Lung (tissue), 12 donors: ENCODE data around the gene KDM4C. TPM values are rescaled to one million over a fixed set of nuclear protein-coding genes. Genes with fewer than 3 reads are reported as not detected.

Source experiments
- ATAC-seq: fragments of 200-7000 bp; cut with Tn5 transposase; one replicate; pipeline ENCODE4 v1.9.1; 2020; ENCODE audit warnings: moderate number of reproducible peaks; ENCODE audit not compliant: insufficient read depth, low FRiP score
- DNase-seq, 3 donors: peaks; one replicate each; pipeline ENCODE4 v3.0.0-alpha.2; 2013 to 2017
- H3K27ac ChIP-seq, 2 donors: one replicate each; pipeline ENCODE4 v1.5.1; 2013; ENCODE audit warnings: mild to moderate bottlenecking in 2 of 2, moderate library complexity in 2 of 2, control low read depth in 1 of 2, inconsistent platforms in 1 of 2, low read depth in 1 of 2, low read length in 1 of 2
- H3K27me3 ChIP-seq, 3 donors: one replicate each; pipeline ENCODE4 v1.5.1; 2013; ENCODE audit warnings: low read length in 2 of 3; ENCODE audit not compliant: control insufficient read depth in 3 of 3, insufficient read depth in 3 of 3
- H3K36me3 ChIP-seq, 4 donors: one replicate each; pipeline ENCODE4 v1.5.1; 2013; ENCODE audit warnings: low read length in 4 of 4, mild to moderate bottlenecking in 1 of 4, moderate library complexity in 1 of 4; ENCODE audit not compliant: control insufficient read depth in 4 of 4, insufficient read depth in 4 of 4
- H3K4me1 ChIP-seq, 5 donors: one replicate each; pipeline ENCODE4 v1.5.1; 2013; ENCODE audit warnings: low read length in 5 of 5, mild to moderate bottlenecking in 2 of 5, moderate library complexity in 1 of 5; ENCODE audit not compliant: control insufficient read depth in 5 of 5, insufficient read depth in 5 of 5
- H3K4me3 ChIP-seq: one replicate; pipeline ENCODE4 v1.5.1; 2013; ENCODE audit warnings: mild to moderate bottlenecking, control low read depth, moderate library complexity
- H3K9ac ChIP-seq, 2 donors: one replicate each; pipeline ENCODE4 v1.5.1; 2013; ENCODE audit warnings: low read length in 2 of 2, control low read depth in 1 of 2; ENCODE audit not compliant: insufficient read depth in 1 of 2
- H3K9me3 ChIP-seq, 4 donors: one replicate each; pipeline ENCODE4 v1.5.1; 2013; ENCODE audit warnings: low read length in 3 of 4, mild to moderate bottlenecking in 1 of 4, moderate library complexity in 1 of 4; ENCODE audit not compliant: control insufficient read depth in 4 of 4, insufficient read depth in 3 of 4
- CTCF ChIP-seq: IDR thresholded peaks from 2 replicates; pipeline ENCODE4 v1.5.1; 2012; ENCODE audit warnings: mild to moderate bottlenecking; ENCODE audit errors: control extremely low read depth, extremely low read depth
- WGBS, 2 donors: extraction: QIAGEN DNeasy Blood & Tissue Kit; methylation state at CpG; one replicate each; pipeline ENCODE4 v1.1.7; 2013; 5-methylcytosine and 5-hydroxymethylcytosine counted together
- polyA plus RNA-seq, 2 donors: library from polyadenylated mRNA; stranded (reverse); fragments of 200-250 nt; gene quantifications; one replicate each; pipeline ENCODE4 v1.2.1, GENCODE V29; 2013
- total RNA-seq, 2 donors: library from RNA; depleted of rRNA in 1 of 2; stranded (reverse); fragments of >200 nt in 1 of 2; gene quantifications; one replicate each; pipeline ENCODE4 v1.2.1, GENCODE V29; 2014 to 2021
- donor health status: control.
- donor health status: control.
- donor health status: Bipolar disorder and iron deficiency.
- donor health status: healthy.
- donor health status: DM: yes; HTN: yes; CAD: no.

The KDM4C gene
- total and polyA plus RNA-seq, 4 donors: 7.1 to 78.5 (median 25.0) TPM

DNA sequence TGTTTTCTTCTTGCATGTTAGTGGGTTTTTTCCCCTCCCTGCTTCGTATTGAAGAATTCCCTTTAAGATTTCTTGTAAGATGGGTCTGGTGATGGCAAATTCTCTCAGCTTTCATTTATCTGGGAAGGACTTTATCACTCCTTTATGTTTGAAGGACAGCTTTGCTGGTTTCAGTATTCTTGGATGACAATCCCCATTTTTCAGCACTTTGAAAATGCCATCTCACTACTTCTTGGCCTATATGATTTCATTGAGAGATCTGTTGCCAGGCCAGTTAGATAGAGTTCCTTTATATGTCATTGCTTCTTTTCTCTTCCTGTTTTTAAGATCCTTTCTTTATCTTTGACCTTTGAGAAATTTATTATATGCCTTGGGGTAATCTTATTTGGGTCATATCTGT is 106.3 kb downstream of the KDM4C start:
- TF ChIP-seq CTCF: no peak
- Histone ChIP-seq H3K36me3 (peaks cover 0 to 1% (median 0%) of the 10 kb centered on the region in 4 donors), H3K4me3 (no peak overlapping the region), H3K9ac (no peak overlapping the region), H3K9me3 (peaks cover 0 to 7% (median 4%) of the 10 kb centered on the region in 4 donors), H3K27ac (no peak overlapping the region), H3K4me1 (no peaks in the 10 kb centered on the region), H3K27me3 (no peaks in the 10 kb centered on the region)
- no peak for DNase-seq
- ATAC-seq: no peak
- WGBS, 2 donors: 96 to 100% methylated on average over 1 of the region's 1 CpG

DNA sequence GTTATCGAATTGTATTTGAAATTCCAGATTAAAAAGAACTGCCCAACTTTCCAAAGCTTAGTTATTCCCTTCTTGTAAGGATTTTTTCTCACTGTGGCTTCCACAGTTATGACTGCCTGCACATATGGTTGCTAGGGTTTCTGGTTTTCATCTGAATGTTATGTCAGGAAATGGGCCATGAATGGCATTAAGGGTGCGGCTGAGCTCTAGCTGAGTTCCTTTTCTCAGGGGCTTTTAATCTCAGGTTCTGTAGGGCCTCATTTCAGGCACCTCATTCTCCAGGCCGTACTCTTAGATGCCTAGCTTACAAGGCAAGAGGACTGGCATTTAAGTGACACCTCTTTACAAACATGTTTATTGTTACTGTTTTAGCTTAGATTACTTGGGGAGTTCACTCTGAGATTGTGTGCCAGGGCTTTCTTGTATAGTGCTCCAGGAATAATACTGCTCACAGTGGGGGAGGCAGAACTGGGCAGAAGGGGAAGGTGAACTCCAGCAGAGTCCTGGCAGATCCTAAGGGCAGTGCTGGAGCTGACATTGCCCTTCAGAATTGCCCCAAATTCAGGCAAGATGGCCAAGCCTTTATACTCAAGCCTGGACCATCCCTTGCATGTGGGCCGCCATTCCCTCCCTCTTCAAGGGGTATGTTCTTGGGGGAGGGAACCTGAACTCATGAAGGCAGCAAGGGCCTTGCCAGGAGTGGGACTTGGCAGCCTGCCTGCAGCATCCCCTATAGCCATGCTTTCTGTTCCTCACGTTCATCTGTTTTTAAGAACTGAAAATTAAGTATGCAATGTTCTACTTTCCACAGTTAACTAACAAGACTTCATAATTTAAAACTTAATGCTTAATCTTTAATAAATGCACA is 111.5 kb downstream of the KDM4C start:
- DNase-seq (no peak), ATAC-seq (no peak)
- no peak overlapping the region for H3K9ac ChIP-seq
- H3K27me3 ChIP-seq: no peaks in the 10 kb centered on the region
- no peak overlapping the region for H3K4me3 ChIP-seq
- TF ChIP-seq CTCF: no peak
- peaks cover 0 to 2% (median 0%) of the 10 kb centered on the region in 4 donors for H3K9me3 ChIP-seq
- WGBS, 2 donors: 77 to 87% methylated on average over 5 of the region's 5 CpGs
- no peak overlapping the region for H3K27ac ChIP-seq
- H3K36me3 ChIP-seq: peaks cover 0 to 1% (median 0%) of the 10 kb centered on the region in 4 donors
- peaks cover 0 to 2% (median 0%) of the 10 kb centered on the region in 5 donors for H3K4me1 ChIP-seq

GRCh38 chr9:6870149-6870548 is 112.4 kb downstream of the KDM4C start:
- H3K9me3 ChIP-seq: no peaks in the 10 kb centered on the region
- peaks cover 0 to 1% (median 0%) of the 10 kb centered on the region in 4 donors for H3K36me3 ChIP-seq
- WGBS, 2 donors: 93 to 94% methylated on average over 1 of the region's 1 CpG
- no peak for TF ChIP-seq CTCF
- no peak overlapping the region for H3K27ac ChIP-seq
- ATAC-seq (no peak), DNase-seq (no peak)
- H3K9ac ChIP-seq: no peak overlapping the region
- no peaks in the 10 kb centered on the region for H3K27me3 ChIP-seq
- H3K4me3 ChIP-seq: no peak overlapping the region
- H3K4me1 ChIP-seq: peaks cover 0 to 4% (median 0%) of the 10 kb centered on the region in 5 donors
